OCI-LY7 (cell line): ENCODE data around the gene RIPPLY2. TPM values are rescaled to one million over a fixed set of nuclear protein-coding genes. Genes with fewer than 3 reads are reported as not detected.

Experiments
- BruUV-seq: library from RNA; stranded (reverse); fragments of 400-500 nt; replicated peaks from 2 replicates; lab custom pipeline; 2021; lab: Mats Ljungman, UMichigan
- CTCF ChIA-PET: fragments of 300-600 bp; sonication (Branson Sonifier 250); formaldehyde crosslinking; loops from one replicate; lab custom pipeline; 2022; ENCODE audit warnings: antibody characterized with exemption; ENCODE audit not compliant: unreplicated experiment; lab: Charles Lee
- POLR2A ChIA-PET: fragments of 300-600 bp; sonication (Branson Sonifier 250); formaldehyde crosslinking; loops from one replicate; lab custom pipeline; 2022; ENCODE audit warnings: antibody characterized with exemption; lab: Charles Lee
- DNase-seq: peaks from one replicate; pipeline ENCODE4 v3.0.0-alpha.2; 2015; ENCODE audit warnings: low spot score
- H2AFZ ChIP-seq: fragments of 200-600 bp; sonication (generic), shearing (Covaris generic); 2 replicates; pipeline ENCODE4 v1.6.1; 2014; ENCODE audit warnings: mild to moderate bottlenecking, antibody characterized with exemption, low read length, moderate library complexity
- H3K27ac ChIP-seq: fragments of 200-600 bp; sonication (generic); 2 replicates; pipeline ENCODE4 v1.5.1; 2014; ENCODE audit warnings: mixed run types, low read depth, mild to moderate bottlenecking, moderate library complexity, low read length, inconsistent platforms; ENCODE audit not compliant: poor library complexity, severe bottlenecking
- H3K36me3 ChIP-seq: fragments of 200-600 bp; sonication (generic); 2 replicates; pipeline ENCODE4 v1.6.1; 2014; ENCODE audit warnings: mild to moderate bottlenecking, antibody characterized with exemption, low read length, moderate library complexity, mixed read lengths; ENCODE audit not compliant: insufficient read depth
- H3K4me1 ChIP-seq: fragments of 200-600 bp; sonication (generic); 2 replicates; pipeline ENCODE4 v1.5.1; 2014; ENCODE audit warnings: mild to moderate bottlenecking, low read length; ENCODE audit not compliant: insufficient read depth, poor library complexity, severe bottlenecking
- H3K4me2 ChIP-seq: fragments of 200-600 bp; sonication (generic); 2 replicates; pipeline ENCODE4 v1.6.1; 2014; ENCODE audit warnings: mild to moderate bottlenecking, low read length
- H3K4me3 ChIP-seq: fragments of 200-600 bp; sonication (generic); 2 replicates; pipeline ENCODE4 v1.5.1; 2014; ENCODE audit warnings: mild to moderate bottlenecking, low read depth, low read length; ENCODE audit not compliant: poor library complexity, severe bottlenecking
- H3K79me2 ChIP-seq: fragments of 200-600 bp; sonication (generic); 2 replicates; pipeline ENCODE4 v1.6.1; 2016; ENCODE audit warnings: low read depth, mild to moderate bottlenecking, low read length, moderate library complexity, mixed read lengths; ENCODE audit not compliant: insufficient read depth
- H3K9me2 ChIP-seq: fragments of 200-600 bp; sonication (generic); 2 replicates; pipeline ENCODE4 v1.6.1; 2016; ENCODE audit warnings: mild to moderate bottlenecking, low read length, mixed read lengths; ENCODE audit not compliant: insufficient read depth
- H3K9me3 ChIP-seq: fragments of 200-600 bp; sonication (generic); 2 replicates; pipeline ENCODE4 v1.6.1; 2014; ENCODE audit warnings: mild to moderate bottlenecking, mixed run types, low read length, mixed read lengths
- H4K20me1 ChIP-seq: fragments of 200-600 bp; sonication (generic); 2 replicates; pipeline ENCODE4 v1.6.1; 2014; ENCODE audit warnings: mild to moderate bottlenecking, antibody characterized with exemption, low read length, moderate library complexity, mixed read lengths; ENCODE audit not compliant: insufficient read depth
- CTCF ChIP-seq: fragments of 200-600 bp; sonication (generic); conservative IDR thresholded peaks from 2 replicates; pipeline ENCODE4 v1.5.1; 2014; ENCODE audit warnings: mild to moderate bottlenecking, antibody characterized with exemption, low read length, moderate library complexity, mixed read lengths
- EZH2phosphoT487 ChIP-seq: fragments of 200-600 bp; sonication (generic); IDR thresholded peaks from 2 replicates; pipeline ENCODE4 v1.6.1; 2018; ENCODE audit warnings: low read depth, borderline replicate concordance, mild to moderate bottlenecking, mixed run types, antibody characterized with exemption, low read length, moderate library complexity, mixed read lengths
- intact Hi-C: fragments of 100-400 bp; cut with micrococcal nuclease; formaldehyde crosslinking; loops from one replicate; pipeline ENCODE4 v1.10.0; 2022; ENCODE audit not compliant: unreplicated experiment
- total RNA-seq, 2 experiments: library from RNA; depleted of rRNA in 1 of 2; stranded (reverse); fragments of >200 nt in 1 of 2; shearing (Covaris generic) in 1 of 2; gene quantifications; 2 replicates each; pipeline ENCODE4 v1.2.3, GENCODE V29; 2014 to 2022

RIPPLY2 gene
- total RNA-seq, 2 experiments from 2014 or later = not detected

DNA sequence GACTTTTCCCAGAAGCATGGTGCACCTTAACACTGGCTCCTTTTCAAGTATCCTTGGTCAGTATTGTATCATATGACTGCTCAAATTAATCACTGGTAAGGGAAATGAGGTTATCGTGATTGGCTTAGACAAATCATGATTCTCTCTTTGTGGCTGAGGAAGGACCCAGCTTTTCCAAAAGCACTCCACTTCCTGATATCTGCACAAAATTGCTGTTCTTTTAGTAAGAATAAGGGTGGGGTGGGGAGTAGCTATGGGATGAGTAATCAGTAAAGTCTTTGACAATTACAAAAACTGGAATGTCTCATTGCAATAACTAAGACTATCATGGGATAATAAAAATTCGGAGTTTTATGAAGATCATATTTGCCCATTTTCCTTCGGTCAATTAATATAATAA lies 9.0 kb upstream of the RIPPLY2 start:
- no peaks in the 10 kb centered on the region for H3K79me2 ChIP-seq
- no peaks in the 10 kb centered on the region for H3K36me3 ChIP-seq
- no peak overlapping the region for H3K4me3 ChIP-seq
- ChIA-PET CTCF (no interaction called here), POLR2A (interaction anchor here (0.6 to 1.0 kb wide), 2 partner anchors 12 to 110 kb away, joined by 3 read pairs; no protein-coding TSS in a partner anchor)
- no peaks in the 10 kb centered on the region for H3K4me1 ChIP-seq
- TF ChIP-seq CTCF (no peak), EZH2phosphoT487 (no peak)
- H3K4me2 ChIP-seq = no peak overlapping the region
- no peaks in the 10 kb centered on the region for H3K9me2 ChIP-seq
- H3K9me3 ChIP-seq = no peaks in the 10 kb centered on the region
- H3K27ac ChIP-seq = no peak overlapping the region
- intact Hi-C loops = no loop called here
- no TSS peak for BruUV-seq
- H2AFZ ChIP-seq = no peak overlapping the region
- DNase-seq = no peak
- no peaks in the 10 kb centered on the region for H4K20me1 ChIP-seq

DNA sequence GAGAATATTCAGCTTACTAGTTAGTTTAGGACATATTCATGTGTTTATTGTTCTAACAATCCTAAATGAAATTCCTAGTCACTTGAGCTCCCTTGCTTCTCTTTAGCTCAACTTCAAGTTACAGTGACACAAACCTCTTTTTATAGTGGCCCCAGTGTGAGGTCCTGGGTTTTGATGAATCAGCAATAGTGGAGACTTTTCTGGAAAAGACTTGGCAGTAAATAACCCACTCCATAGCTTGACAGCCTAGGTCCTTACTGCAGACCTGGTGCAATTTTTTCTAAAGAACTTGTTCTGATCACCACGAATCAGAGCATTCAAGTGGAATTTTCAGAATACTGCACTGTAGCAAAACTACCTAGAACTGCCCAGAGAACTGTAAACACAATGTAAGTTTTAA lies 6.9 kb upstream of the RIPPLY2 start:
- Histone ChIP-seq H3K9me2 (no peaks in the 10 kb centered on the region), H3K4me2 (no peak overlapping the region), H4K20me1 (no peaks in the 10 kb centered on the region), H3K79me2 (no peaks in the 10 kb centered on the region), H2AFZ (no peak overlapping the region), H3K36me3 (no peaks in the 10 kb centered on the region), H3K9me3 (no peaks in the 10 kb centered on the region), H3K27ac (no peak overlapping the region), H3K4me1 (no peaks in the 10 kb centered on the region), H3K4me3 (no peak overlapping the region)
- no peak for DNase-seq
- ChIA-PET POLR2A (interaction anchor here (0.7 kb wide), 1 partner anchor 18 kb away, joined by 3 read pairs; no protein-coding TSS in a partner anchor), CTCF (no interaction called here)
- intact Hi-C loops = no loop called here
- no TSS peak for BruUV-seq
- no peak for TF ChIP-seq EZH2phosphoT487
- TF ChIP-seq CTCF = no peak

- Histone ChIP-seq H3K9me2 (no peaks in the 10 kb centered on the region), H3K4me2 (no peak overlapping the region), H3K79me2 (no peaks in the 10 kb centered on the region), H3K4me1 (no peaks in the 10 kb centered on the region), H4K20me1 (no peaks in the 10 kb centered on the region), H3K9me3 (no peaks in the 10 kb centered on the region), H3K27ac (no peak overlapping the region), H2AFZ (no peak overlapping the region), H3K36me3 (no peaks in the 10 kb centered on the region), H3K4me3 (no peak overlapping the region)
- CTCF ChIA-PET = no interaction called here
- no peak for DNase-seq
- intact Hi-C loops = no loop called here
- POLR2A ChIA-PET = interaction anchor here (0.6 kb wide), 2 partner anchors 21 to 1261 kb away, joined by 3 to 5 read pairs; no protein-coding TSS in a partner anchor
- BruUV-seq = no TSS peak
- TF ChIP-seq EZH2phosphoT487 (no peak), CTCF (no peak)
Measured at GRCh38 chr6:83847179-83847578, 6.0 kb upstream of the RIPPLY2 start.
